Measurements from ENCODE around the gene MCTS1. TPM values are rescaled to one million over a fixed set of nuclear protein-coding genes. Genes with fewer than 3 reads are reported as not detected.
"Not testable (repeated sequence)": the region's sequence is repeated elsewhere in the genome, so short reads cannot be mapped to it uniquely, and the experiment has no call there.

The MCTS1 gene
- total RNA-seq, 1 experiment from 2014 or later, result 27.7 TPM

DNA sequence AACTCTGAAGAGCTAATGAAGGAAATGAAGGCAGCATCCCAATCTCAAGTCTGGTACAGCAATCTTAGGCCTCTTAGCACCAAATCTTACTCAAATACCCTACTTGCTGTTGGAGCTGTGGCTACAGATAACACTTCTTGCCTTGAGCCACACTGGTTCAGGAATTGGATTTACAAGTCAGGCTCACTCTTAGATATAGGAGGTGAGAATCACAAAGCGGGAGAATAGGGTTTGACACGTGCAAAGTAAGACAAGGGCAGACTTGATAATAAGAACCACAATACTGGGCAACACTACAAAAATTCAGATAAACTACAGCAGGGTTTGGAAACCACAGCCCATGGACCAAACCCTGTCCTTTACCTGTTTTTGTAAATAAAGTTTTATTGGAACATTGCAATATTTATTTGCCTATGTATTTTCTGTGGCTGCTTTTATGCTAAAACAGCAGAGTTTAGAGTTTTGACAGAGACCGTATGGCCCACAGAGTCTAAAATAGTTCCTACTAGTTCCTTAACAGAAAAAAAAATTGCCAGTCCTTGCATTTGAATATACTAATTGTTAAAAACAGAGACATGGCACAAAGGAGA is 33.8 kb upstream of the MCTS1 start:
- Histone ChIP-seq H4K5ac (ENCODE audit: insufficient read length, low read depth, low read length) (no peak overlapping the region), H2BK120ac (ENCODE audit: low read depth, low read length, poor library complexity, severe bottlenecking) (no peak overlapping the region), H2BK15ac (ENCODE audit: low read depth, low read length) (no peak overlapping the region), H2AFZ (ENCODE audit: low read length) (no peak overlapping the region), H4K20me1 (ENCODE audit: control insufficient read depth, insufficient read depth, insufficient read length) (no peaks in the 10 kb centered on the region), H3K79me2 (ENCODE audit: insufficient read depth, low read length) (no peaks in the 10 kb centered on the region), H3K27me3 (ENCODE audit: insufficient read depth, low read length) (no peaks in the 10 kb centered on the region), H3K9me3 (ENCODE audit: control insufficient read depth, low read depth, low read length) (peaks cover 29% of the 10 kb centered on the region), H3K27ac (ENCODE audit: insufficient read length, low read depth, low read length) (no peak overlapping the region), H3K56ac (ENCODE audit: insufficient read length, low read depth, low read length) (no peak overlapping the region), H3K23ac (ENCODE audit: insufficient read length, low read depth, low read length) (no peak overlapping the region), H3K79me1 (ENCODE audit: insufficient read depth, low read depth, low read length, poor library complexity, severe bottlenecking) (no peaks in the 10 kb centered on the region), H3K4ac (ENCODE audit: low read depth, low read length) (no peak overlapping the region), H3K23me2 (ENCODE audit: insufficient read length, low read depth, low read length, poor library complexity, severe bottlenecking) (no peaks in the 10 kb centered on the region), H3K4me1 (ENCODE audit: insufficient read depth, low read length) (no peaks in the 10 kb centered on the region), H3K14ac (ENCODE audit: insufficient read depth, low read length) (no peak overlapping the region), H3T11ph (ENCODE audit: low read length) (no peak overlapping the region), H2BK12ac (ENCODE audit: insufficient read length, low read depth, low read length) (no peak overlapping the region), H2AK5ac (ENCODE audit: insufficient read length, low read length) (no peak overlapping the region), H3K9ac (ENCODE audit: extremely low read depth, insufficient read length, low read length) (no peak overlapping the region), H3K4me2 (ENCODE audit: insufficient read depth, insufficient read length, low read length) (no peak overlapping the region), H2BK20ac (ENCODE audit: low read depth, low read length, poor library complexity, severe bottlenecking) (no peak overlapping the region), H2BK5ac (ENCODE audit: insufficient read length, low read length) (no peak overlapping the region), H4K91ac (ENCODE audit: insufficient read length, low read depth, low read length) (no peak overlapping the region), H3K18ac (ENCODE audit: insufficient read length, low read depth, low read length) (no peak overlapping the region), H4K8ac (replicated peaks; ENCODE audit: insufficient read length, low read depth, low read length) (no peak overlapping the region)
- Mint-ChIP-seq H3K36me3 (ENCODE audit: insufficient read depth in 1 of 3, low read depth in 3 of 3) (peaks cover 0 to 4% (median 4%) of the 10 kb centered on the region in 3 experiments; a peak in 3 of 7 replicates), H3K4me1 (no peaks in the 10 kb centered on the region), H3K27me3 (ENCODE audit: low read depth) (0 out of 2 replicates have a peak, but pooled peaks cover 1% of the 10 kb centered on the region), H3K27ac (no peak overlapping the region), H3K9me3 (peaks cover 54 to 60% of the 10 kb centered on the region in 2 experiments), H3K4me3 (no peak overlapping the region)
- TF ChIP-seq CTCF (conservative IDR thresholded peaks at IDR 0.05), result no peak
- DNase-seq, result no peak
- no CpG with 5 or more reads among the region's 3 CpGs for WGBS (ENCODE audit: extremely low coverage, insufficient read length, low lambda C conversion rate)

DNA sequence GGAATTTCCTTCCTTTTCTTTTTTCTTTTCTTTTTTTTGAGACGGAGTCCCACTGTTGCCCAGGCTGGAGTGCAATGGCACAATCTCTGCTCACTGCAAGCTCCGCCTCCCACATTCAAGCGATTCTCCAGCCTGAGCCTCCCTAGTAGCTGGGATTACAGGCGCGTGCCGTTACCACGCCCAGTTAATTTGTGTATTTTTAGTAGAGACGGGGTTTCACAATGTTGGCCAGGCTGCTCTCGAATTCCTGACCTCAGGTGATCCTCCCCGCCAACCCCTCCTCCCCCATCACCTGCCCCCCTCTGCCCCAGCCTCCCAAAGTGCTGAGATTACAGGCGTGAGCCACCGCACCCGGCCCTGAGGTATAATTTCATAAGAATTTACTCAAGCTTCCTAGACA is 30.1 kb upstream of the MCTS1 start:
- H3T11ph ChIP-seq (ENCODE audit: low read length); H3K56ac ChIP-seq (ENCODE audit: insufficient read length, low read depth, low read length); H4K91ac ChIP-seq (ENCODE audit: insufficient read length, low read depth, low read length); H3K23me2 ChIP-seq (ENCODE audit: insufficient read length, low read depth, low read length, poor library complexity, severe bottlenecking); H3K18ac ChIP-seq (ENCODE audit: insufficient read length, low read depth, low read length); H3K4me3 Mint-ChIP-seq; H3K79me2 ChIP-seq (ENCODE audit: insufficient read depth, low read length); H3K4me2 ChIP-seq (ENCODE audit: insufficient read depth, insufficient read length, low read length); H2AFZ ChIP-seq (ENCODE audit: low read length); H3K4me1 Mint-ChIP-seq; H3K4me1 ChIP-seq (ENCODE audit: insufficient read depth, low read length); H2BK20ac ChIP-seq (ENCODE audit: low read depth, low read length, poor library complexity, severe bottlenecking); H3K79me1 ChIP-seq (ENCODE audit: insufficient read depth, low read depth, low read length, poor library complexity, severe bottlenecking); H4K8ac ChIP-seq (replicated peaks; ENCODE audit: insufficient read length, low read depth, low read length); H3K4ac ChIP-seq (ENCODE audit: low read depth, low read length); H2BK12ac ChIP-seq (ENCODE audit: insufficient read length, low read depth, low read length); H3K27me3 ChIP-seq (ENCODE audit: insufficient read depth, low read length); H3K14ac ChIP-seq (ENCODE audit: insufficient read depth, low read length); H3K27ac Mint-ChIP-seq; H2AK5ac ChIP-seq (ENCODE audit: insufficient read length, low read length); H3K27me3 Mint-ChIP-seq (ENCODE audit: low read depth); H3K9ac ChIP-seq (ENCODE audit: extremely low read depth, insufficient read length, low read length); H4K5ac ChIP-seq (ENCODE audit: insufficient read length, low read depth, low read length); H2BK15ac ChIP-seq (ENCODE audit: low read depth, low read length); H2BK5ac ChIP-seq (ENCODE audit: insufficient read length, low read length); H3K36me3 Mint-ChIP-seq (ENCODE audit: insufficient read depth in 1 of 3, low read depth in 3 of 3); H2BK120ac ChIP-seq (ENCODE audit: low read depth, low read length, poor library complexity, severe bottlenecking); H3K23ac ChIP-seq (ENCODE audit: insufficient read length, low read depth, low read length); H3K27ac ChIP-seq (ENCODE audit: insufficient read length, low read depth, low read length); DNase-seq; H4K20me1 ChIP-seq (ENCODE audit: control insufficient read depth, insufficient read depth, insufficient read length): not testable (repeated sequence)
- peaks cover 35% of the 10 kb centered on the region for H3K9me3 ChIP-seq (ENCODE audit: control insufficient read depth, low read depth, low read length)
- peaks cover 68 to 75% of the 10 kb centered on the region in 2 experiments for H3K9me3 Mint-ChIP-seq
- no CpG with 5 or more reads among the region's 13 CpGs for WGBS (ENCODE audit: extremely low coverage, insufficient read length, low lambda C conversion rate)
